ENCODE measurements around the gene CRYM. TPM values are rescaled to one million over a fixed set of nuclear protein-coding genes. Genes with fewer than 3 reads are reported as not detected.
"Not testable (repeated sequence)": the region's sequence is repeated elsewhere in the genome, so short reads cannot be mapped to it uniquely, and the experiment has no call there.

The CRYM gene
- total RNA-seq, 2 donors from 2014 or later: 14.2 to 21.0 TPM

DNA sequence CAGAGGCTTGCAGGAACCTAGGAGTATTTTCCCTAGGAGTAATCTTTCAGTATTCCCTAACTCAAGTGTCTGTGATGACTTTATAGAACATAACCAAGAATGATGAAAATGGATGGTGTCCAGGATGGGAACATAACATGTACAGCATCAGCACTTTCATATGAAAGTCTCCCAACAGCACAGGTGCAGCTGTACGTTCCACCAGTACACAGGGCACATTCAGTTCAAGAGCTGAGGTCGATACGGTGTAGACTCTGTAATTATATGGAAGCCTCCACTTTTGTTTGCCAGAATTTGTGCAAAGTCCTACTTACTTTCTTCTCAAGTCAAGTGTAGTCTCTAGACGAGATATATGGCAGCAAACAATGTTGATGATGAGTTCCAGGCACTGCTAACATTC is 46.2 kb upstream of the CRYM start:
- TF ChIP-seq, protein P1, sequence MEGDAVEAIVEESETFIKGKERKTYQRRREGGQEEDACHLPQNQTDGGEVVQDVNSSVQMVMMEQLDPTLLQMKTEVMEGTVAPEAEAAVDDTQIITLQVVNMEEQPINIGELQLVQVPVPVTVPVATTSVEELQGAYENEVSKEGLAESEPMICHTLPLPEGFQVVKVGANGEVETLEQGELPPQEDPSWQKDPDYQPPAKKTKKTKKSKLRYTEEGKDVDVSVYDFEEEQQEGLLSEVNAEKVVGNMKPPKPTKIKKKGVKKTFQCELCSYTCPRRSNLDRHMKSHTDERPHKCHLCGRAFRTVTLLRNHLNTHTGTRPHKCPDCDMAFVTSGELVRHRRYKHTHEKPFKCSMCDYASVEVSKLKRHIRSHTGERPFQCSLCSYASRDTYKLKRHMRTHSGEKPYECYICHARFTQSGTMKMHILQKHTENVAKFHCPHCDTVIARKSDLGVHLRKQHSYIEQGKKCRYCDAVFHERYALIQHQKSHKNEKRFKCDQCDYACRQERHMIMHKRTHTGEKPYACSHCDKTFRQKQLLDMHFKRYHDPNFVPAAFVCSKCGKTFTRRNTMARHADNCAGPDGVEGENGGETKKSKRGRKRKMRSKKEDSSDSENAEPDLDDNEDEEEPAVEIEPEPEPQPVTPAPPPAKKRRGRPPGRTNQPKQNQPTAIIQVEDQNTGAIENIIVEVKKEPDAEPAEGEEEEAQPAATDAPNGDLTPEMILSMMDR (conservative IDR thresholded peaks at IDR 0.05): no peak
- Mint-ChIP-seq H3K36me3 (ENCODE audit: low read depth) (peaks cover 4% of the 10 kb centered on the region), H3K27me3 (ENCODE audit: insufficient read depth) (peaks cover 2% of the 10 kb centered on the region), H3K27ac (no peak overlapping the region), H3K9me3 (peaks cover 25% of the 10 kb centered on the region), H3K4me1 (no peaks in the 10 kb centered on the region), H3K4me3 (no peak overlapping the region)
- DNase-seq: no peak
- Histone ChIP-seq H3K27ac (ENCODE audit: low read depth, low read length) (no peak overlapping the region), H3K4me3 (ENCODE audit: low read length) (no peak overlapping the region), H3K9ac (ENCODE audit: extremely low read depth, low read length, poor library complexity, severe bottlenecking) (no peak overlapping the region), H3K4me1 (ENCODE audit: control insufficient read depth, insufficient read depth, low read length) (no peaks in the 10 kb centered on the region), H3K9me3 (ENCODE audit: control insufficient read depth, low read length) (no peaks in the 10 kb centered on the region), H3K27me3 (ENCODE audit: control insufficient read depth, insufficient read depth, low read length, poor library complexity, severe bottlenecking) (no peaks in the 10 kb centered on the region), H3K36me3 (ENCODE audit: control insufficient read depth, insufficient read depth, low read length) (no peaks in the 10 kb centered on the region)
- WGBS, 2 experiments (ENCODE audit: insufficient coverage in 1 of 2, insufficient read length in 1 of 2): 88 to 100% methylated on average over 3 to 4 of the region's 4 CpGs

DNA sequence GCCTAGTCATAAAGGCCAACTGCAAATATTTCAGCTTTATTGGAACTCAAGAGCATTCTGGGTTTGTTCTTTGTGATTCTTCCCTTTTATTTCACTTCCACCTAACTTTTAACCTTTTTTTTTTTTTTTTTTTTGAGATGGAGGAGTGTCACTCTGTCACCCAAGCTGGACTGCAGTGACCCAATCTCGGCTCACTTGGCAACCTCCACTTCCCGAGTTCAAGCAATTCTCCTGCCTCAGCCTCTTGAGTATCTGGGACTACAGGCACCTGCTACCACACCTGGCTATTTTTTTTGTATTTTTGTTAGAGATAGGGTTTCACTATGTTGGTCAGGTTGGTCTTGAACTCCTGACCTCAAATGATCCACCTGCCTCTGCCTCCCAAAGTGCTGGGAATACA is 44.2 kb upstream of the CRYM start:
- H3K9ac ChIP-seq (ENCODE audit: extremely low read depth, low read length, poor library complexity, severe bottlenecking); H3K9me3 Mint-ChIP-seq; H3K27ac Mint-ChIP-seq; H3K36me3 Mint-ChIP-seq (ENCODE audit: low read depth); DNase-seq; H3K27me3 Mint-ChIP-seq (ENCODE audit: insufficient read depth); H3K4me3 Mint-ChIP-seq; H3K36me3 ChIP-seq (ENCODE audit: control insufficient read depth, insufficient read depth, low read length); H3K4me1 Mint-ChIP-seq; H3K9me3 ChIP-seq (ENCODE audit: control insufficient read depth, low read length); H3K27ac ChIP-seq (ENCODE audit: low read depth, low read length); H3K4me3 ChIP-seq (ENCODE audit: low read length); H3K27me3 ChIP-seq (ENCODE audit: control insufficient read depth, insufficient read depth, low read length, poor library complexity, severe bottlenecking); H3K4me1 ChIP-seq (ENCODE audit: control insufficient read depth, insufficient read depth, low read length): not testable (repeated sequence)
- 100% methylated on average over 2 of the region's 2 CpGs for WGBS, 2 experiments (ENCODE audit: insufficient coverage in 1 of 2, insufficient read length in 1 of 2)

DNA sequence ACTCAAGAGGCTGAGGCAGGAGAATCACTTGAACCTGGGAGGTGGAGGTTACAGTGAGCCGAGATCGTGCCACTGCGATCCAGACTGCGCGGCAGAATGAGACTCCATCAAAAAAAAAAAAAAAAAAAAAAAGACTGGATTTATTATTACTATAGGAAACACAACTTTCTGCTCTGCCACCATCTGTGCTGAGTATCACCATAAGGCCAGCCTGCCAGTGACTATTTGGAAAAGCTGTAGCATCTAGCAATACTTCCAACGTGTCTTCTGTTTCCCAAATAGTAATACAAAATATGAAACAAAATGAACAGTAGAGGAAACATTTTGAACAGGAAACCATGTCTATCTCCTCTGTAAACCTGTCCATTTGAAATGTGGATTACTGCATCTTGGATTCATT is 43.6 kb upstream of the CRYM start:
- H3K4me3 Mint-ChIP-seq: no peak overlapping the region

More for the DNA sequence above, 43.6 kb upstream of the CRYM start:
- Histone ChIP-seq H3K36me3 (ENCODE audit: control insufficient read depth, insufficient read depth, low read length) (no peaks in the 10 kb centered on the region), H3K9me3 (ENCODE audit: control insufficient read depth, low read length) (no peaks in the 10 kb centered on the region), H3K9ac (ENCODE audit: extremely low read depth, low read length, poor library complexity, severe bottlenecking) (no peak overlapping the region), H3K4me1 (ENCODE audit: control insufficient read depth, insufficient read depth, low read length) (no peaks in the 10 kb centered on the region), H3K4me3 (ENCODE audit: low read length) (no peak overlapping the region), H3K27ac (ENCODE audit: low read depth, low read length) (no peak overlapping the region), H3K27me3 (ENCODE audit: control insufficient read depth, insufficient read depth, low read length, poor library complexity, severe bottlenecking) (no peaks in the 10 kb centered on the region)
- H3K27ac Mint-ChIP-seq: no peak overlapping the region
- 100% methylated on average over 1 to 2 of the region's 6 CpGs for WGBS, 2 experiments (ENCODE audit: insufficient coverage in 1 of 2, insufficient read length in 1 of 2)
- H3K36me3 Mint-ChIP-seq (ENCODE audit: low read depth): peaks cover 2% of the 10 kb centered on the region
- TF ChIP-seq, protein P1 (conservative IDR thresholded peaks at IDR 0.05): no peak
- H3K4me1 Mint-ChIP-seq: no peaks in the 10 kb centered on the region
- H3K9me3 Mint-ChIP-seq: peaks cover 4% of the 10 kb centered on the region
- H3K27me3 Mint-ChIP-seq (ENCODE audit: insufficient read depth): peaks cover 2% of the 10 kb centered on the region
- DNase-seq: no peak
